GM21825 (cell line): ENCODE data around the gene SMARCD1.
A peak's percentile ranks its signal among the peaks of the same experiment; 100 is the strongest.

ENCODE experiments used
- ATAC-seq: cut with Tn5 transposase; IDR thresholded peaks from one replicate; pipeline ENCODE4 v1.9.1; 2021; ENCODE audit warnings: mild to moderate bottlenecking, moderate library complexity; ENCODE audit not compliant: unreplicated experiment

SMARCD1 gene

GRCh38 chr12:50103351-50103750 is 18.2 kb downstream of the SMARCD1 start:
- no peak for ATAC-seq

GRCh38 chr12:50103767-50104321 is 18.7 kb downstream of the SMARCD1 start, which contains the start of gene GPD1:
TSS of gene GPD1 (plus strand) at chr12:50104008. CDS start at chr12:50104051, 43 bp downstream.
- no peak for ATAC-seq

GRCh38 chr12:50104417-50105366 is 19.6 kb downstream of the SMARCD1 start:
- ATAC-seq = no peak

GRCh38 chr12:50105913-50106450 is 20.8 kb downstream of the SMARCD1 start:
- ATAC-seq = no peak

GRCh38 chr12:50106907-50107306 is 21.8 kb downstream of the SMARCD1 start:
- ATAC-seq = no peak

GRCh38 chr12:50107416-50108268 is 22.5 kb downstream of the SMARCD1 start:
- no peak for ATAC-seq

- ATAC-seq = no peak
Observed at GRCh38 chr12:50109319-50109718, 24.2 kb downstream of the SMARCD1 start.

- no peak for ATAC-seq
Observed at GRCh38 chr12:50110127-50110761, 25.1 kb downstream of the SMARCD1 start.

- ATAC-seq = no peak
Observed at GRCh38 chr12:50110762-50111351, 25.7 kb downstream of the SMARCD1 start.

- no peak for ATAC-seq
Observed at GRCh38 chr12:50111395-50111692, 26.2 kb downstream of the SMARCD1 start.

- peak; percentile 69 for ATAC-seq
Observed at GRCh38 chr12:50111693-50112455, 26.7 kb downstream of the SMARCD1 start, which contains the start of gene COX14. TSS of gene COX14 (plus strand) at chr12:50112236. CDS start at chr12:50120044, 7,808 bp downstream.

- no peak for ATAC-seq
Observed at GRCh38 chr12:50112456-50113218, 27.5 kb downstream of the SMARCD1 start.

GRCh38 chr12:50117057-50117622 is 32.0 kb downstream of the SMARCD1 start:
- no peak for ATAC-seq

- no peak for ATAC-seq
Observed at GRCh38 chr12:50119387-50119786, 34.2 kb downstream of the SMARCD1 start.

GRCh38 chr12:50120521-50120920 is 35.4 kb downstream of the SMARCD1 start:
- ATAC-seq = no peak

- ATAC-seq = no peak
Observed at GRCh38 chr12:50120953-50121352, 35.8 kb downstream of the SMARCD1 start.

- no peak for ATAC-seq
Observed at GRCh38 chr12:50121641-50122040, 36.5 kb downstream of the SMARCD1 start.

- ATAC-seq = no peak
Observed at GRCh38 chr12:50123203-50123602, 38.1 kb downstream of the SMARCD1 start.
